IMR-90 (cell line): Measurements from ENCODE around the gene MAZ. TPM values are rescaled to one million over a fixed set of nuclear protein-coding genes. Genes with fewer than 3 reads are reported as not detected.

Experiments
- ATAC-seq: fragments of 200-7000 bp; cut with Tn5 transposase; 2 replicates; pipeline ENCODE4 v1.9.1; 2020; ENCODE audit warnings: low read depth, mild to moderate bottlenecking, moderate library complexity
- BruUV-seq: library from RNA; stranded (reverse); fragments of 400-500 nt; replicated peaks from 2 replicates; lab custom pipeline; 2021; lab: Mats Ljungman, UMichigan
- CTCF ChIA-PET: fragments of 300-600 bp; formaldehyde crosslinking; extraction: SDS; loops from one replicate; lab custom pipeline; 2021; ENCODE audit warnings: antibody characterized with exemption; lab: Yijun Ruan, JAX
- POLR2A ChIA-PET: fragments of 300-600 bp; sonication (Branson Sonifier 250); formaldehyde crosslinking; loops from one replicate; lab custom pipeline; 2022; ENCODE audit warnings: antibody characterized with exemption; ENCODE audit not compliant: unreplicated experiment; lab: Charles Lee
- DNase-seq: peaks from one replicate; pipeline ENCODE4 v3.0.0; 2013
- H2AFZ ChIP-seq: replicated peaks from 2 replicates; pipeline ENCODE3; 2013; ENCODE audit warnings: low read length, mild to moderate bottlenecking; ENCODE audit not compliant: poor library complexity
- H2AK5ac ChIP-seq: 2 replicates; pipeline ENCODE4 v1.6.1; 2013; ENCODE audit warnings: low read depth, low read length, inconsistent platforms
- H2AK9ac ChIP-seq: replicated peaks from 2 replicates; pipeline ENCODE3; 2013; ENCODE audit warnings: mild to moderate bottlenecking, low read depth, low read length, moderate library complexity; ENCODE audit not compliant: poor library complexity
- H2BK120ac ChIP-seq: 2 replicates; pipeline ENCODE4 v1.6.1; 2013; ENCODE audit warnings: low read depth, low read length, inconsistent platforms
- H2BK15ac ChIP-seq: 3 replicates; pipeline ENCODE4 v1.6.1; 2013; ENCODE audit warnings: low read depth, low read length, inconsistent platforms
- H2BK20ac ChIP-seq: 2 replicates; pipeline ENCODE4 v1.6.1; 2013; ENCODE audit warnings: low read depth, mild to moderate bottlenecking, inconsistent platforms, low read length, moderate library complexity
- H2BK5ac ChIP-seq: 2 replicates; pipeline ENCODE4 v1.6.1; 2013; ENCODE audit warnings: mild to moderate bottlenecking, low read depth, low read length, inconsistent platforms; ENCODE audit not compliant: poor library complexity, severe bottlenecking
- H3K14ac ChIP-seq: replicated peaks from 2 replicates; pipeline ENCODE4 v1.6.1; 2013; ENCODE audit warnings: low read depth, low read length, inconsistent platforms
- H3K18ac ChIP-seq: 2 replicates; pipeline ENCODE4 v1.6.1; 2013; ENCODE audit warnings: low read depth, low read length, control low read depth
- H3K23ac ChIP-seq: 2 replicates; pipeline ENCODE4 v1.6.1; 2013; ENCODE audit warnings: low read depth, low read length, inconsistent platforms
- H3K27ac ChIP-seq: 2 replicates; pipeline ENCODE4 v1.5.1; 2013; ENCODE audit warnings: mild to moderate bottlenecking, control low read depth, low read length; ENCODE audit not compliant: insufficient read depth
- H3K27me3 ChIP-seq: 2 replicates; pipeline ENCODE4 v1.6.1; 2013; ENCODE audit warnings: low read length; ENCODE audit not compliant: control insufficient read depth, insufficient read depth
- H3K36me3 ChIP-seq: 2 replicates; pipeline ENCODE4 v1.6.1; 2013; ENCODE audit warnings: low read length, mixed read lengths; ENCODE audit not compliant: control insufficient read depth, insufficient read depth
- H3K4ac ChIP-seq: 2 replicates; pipeline ENCODE4 v1.6.1; 2013; ENCODE audit warnings: low read depth, low read length, inconsistent platforms
- H3K4me1 ChIP-seq: 2 replicates; pipeline ENCODE4 v1.6.1; 2013; ENCODE audit warnings: low read length, mixed read lengths; ENCODE audit not compliant: control insufficient read depth, insufficient read depth
- H3K4me2 ChIP-seq: 2 replicates; pipeline ENCODE4 v1.6.1; 2013; ENCODE audit warnings: low read depth, mild to moderate bottlenecking, control low read depth, low read length, moderate library complexity
- H3K4me3 ChIP-seq: 2 replicates; pipeline ENCODE4 v1.5.1; 2013; ENCODE audit warnings: low read depth, mild to moderate bottlenecking, control low read depth, low read length, moderate library complexity; ENCODE audit not compliant: insufficient read depth
- H3K56ac ChIP-seq: 2 replicates; pipeline ENCODE4 v1.6.1; 2013; ENCODE audit warnings: low read length, inconsistent platforms; ENCODE audit not compliant: insufficient read depth; ENCODE audit errors: extremely low read depth
- H3K79me1 ChIP-seq, 2 experiments: 2 replicates each; pipeline ENCODE4 v1.6.1; 2013; ENCODE audit warnings: low read length in 2 of 2, inconsistent platforms in 1 of 2, low read depth in 1 of 2
- H3K9ac ChIP-seq: 2 replicates; pipeline ENCODE4 v1.6.1; 2013; ENCODE audit warnings: low read depth, low read length, control low read depth
- H3K9me1 ChIP-seq: 2 replicates; pipeline ENCODE4 v1.6.1; 2013; ENCODE audit warnings: low read length, inconsistent platforms; ENCODE audit not compliant: insufficient read depth
- H3K9me3 ChIP-seq: 2 replicates; pipeline ENCODE4 v1.6.1; 2013; ENCODE audit warnings: low read length; ENCODE audit not compliant: control insufficient read depth, insufficient read depth
- H4K20me1 ChIP-seq: 2 replicates; pipeline ENCODE4 v1.6.1; 2013; ENCODE audit warnings: low read length, inconsistent platforms; ENCODE audit not compliant: insufficient read depth
- H4K5ac ChIP-seq: 2 replicates; pipeline ENCODE4 v1.6.1; 2013; ENCODE audit warnings: mild to moderate bottlenecking, low read depth, low read length, control low read depth
- H4K8ac ChIP-seq, 2 experiments: 2 replicates each; pipeline ENCODE4 v1.6.1; 2013; ENCODE audit warnings: low read depth in 2 of 2, low read length in 2 of 2, control low read depth in 1 of 2, inconsistent platforms in 1 of 2
- H4K91ac ChIP-seq: 2 replicates; pipeline ENCODE4 v1.6.1; 2013; ENCODE audit warnings: low read depth, low read length, inconsistent platforms; ENCODE audit not compliant: insufficient read depth
- BHLHE40 ChIP-seq: fragments of 150-350 bp; IDR thresholded peaks from 2 replicates; pipeline ENCODE4 v1.6.1; 2016; ENCODE audit warnings: mild to moderate bottlenecking, low read depth, low read length
- ELK1 ChIP-seq: fragments of 150-350 bp; IDR thresholded peaks from 2 replicates; pipeline ENCODE4 v1.6.1; 2016; ENCODE audit warnings: low read depth, mild to moderate bottlenecking, low read length, moderate library complexity, borderline replicate concordance
- FOS ChIP-seq: fragments of 150-350 bp; IDR thresholded peaks from 2 replicates; pipeline ENCODE4 v1.6.1; 2016; ENCODE audit warnings: low read depth, low read length
- MXI1 ChIP-seq: IDR thresholded peaks from 2 replicates; pipeline ENCODE4 v1.6.1; 2012; ENCODE audit warnings: low read depth, mild to moderate bottlenecking, low read length, moderate library complexity, borderline replicate concordance
- POLR2A ChIP-seq: IDR thresholded peaks from 2 replicates; pipeline ENCODE4 v1.6.1; 2012; ENCODE audit warnings: mild to moderate bottlenecking, low read depth, low read length
- SMC3 ChIP-seq: fragments of 150-350 bp; IDR thresholded peaks from 2 replicates; pipeline ENCODE4 v1.6.1; 2016; ENCODE audit warnings: low read depth, mild to moderate bottlenecking, antibody characterized with exemption, low read length, moderate library complexity
- WGBS, 2 experiments: methylation state at CpG; one replicate each; pipeline versions ENCODE4 v1.1.5 to v1.1.7; 2013; ENCODE audit warnings: missing lambda C conversion rate in 2 of 2; ENCODE audit not compliant: insufficient read length in 1 of 2; ENCODE audit errors: extremely low coverage in 2 of 2; 5-methylcytosine and 5-hydroxymethylcytosine counted together
- dilution Hi-C: fragments of 300-500 bp; cut with HindIII; formaldehyde crosslinking; loops from one replicate; pipeline ENCODE4 v1.14.3; 2018; ENCODE audit warnings: low sequenced_read_pairs; ENCODE audit not compliant: unreplicated experiment
- in situ Hi-C: fragments of 300-500 bp; cut with MboI; formaldehyde crosslinking; loops from 3 replicates; pipeline ENCODE4 v1.14.3; 2019; ENCODE audit warnings: low sequenced_read_pairs, inconsistent platforms, mixed read lengths
- intact Hi-C: fragments of 100-400 bp; cut with micrococcal nuclease; formaldehyde crosslinking; loops from 2 replicates; pipeline ENCODE4 v1.10.0; 2022
- polyA plus RNA-seq, 3 experiments: library from polyadenylated mRNA; depleted of rRNA; stranded (reverse); fragments of >200 nt; gene quantifications; 2 replicates each; pipeline ENCODE4 v1.2.3, GENCODE V29; 2012; ENCODE audit warnings: low replicate concordance in 1 of 3
- total RNA-seq: library from RNA; depleted of rRNA; stranded (reverse); fragments of >200 nt; gene quantifications from 2 replicates; pipeline ENCODE4 v1.2.3, GENCODE V29; 2012

MAZ gene
- total and polyA plus RNA-seq, 2 of the 4 experiments (the other 2 are of a cell fraction): 113 to 138 TPM

- no peak for TF ChIP-seq MXI1
- TF ChIP-seq ELK1: no peak
- no peak for TF ChIP-seq POLR2A
- no peak for TF ChIP-seq BHLHE40
- 0 out of 2 replicates have a peak, but pooled peaks have one; percentile 34 for TF ChIP-seq FOS
- no peak for TF ChIP-seq SMC3
- dilution Hi-C loops: no loop called here
- peak overlapping the region; percentile 99 for H3K14ac ChIP-seq
- peak overlapping the region; percentile 92 for H4K91ac ChIP-seq
- peak overlapping the region; percentile 65; the same call in 1 of the 2 replicates for H2BK20ac ChIP-seq
- ChIA-PET CTCF (interaction anchor here (0.6 to 1.8 kb wide), 2 partner anchors 27 to 594 kb away, joined by 3 to 7 read pairs; no protein-coding TSS in a partner anchor), POLR2A (interaction anchor here (0.6 kb wide), 1 partner anchor 8 kb away, joined by 4 read pairs; no protein-coding TSS in a partner anchor)
- H3K23ac ChIP-seq: peak overlapping the region; percentile 94
- H3K9me1 ChIP-seq: peaks cover 21% of the 10 kb centered on the region
- peak overlapping the region; percentile 86 for H2BK5ac ChIP-seq
- H3K4ac ChIP-seq: peak overlapping the region; percentile 93
- H3K9ac ChIP-seq: peak overlapping the region; percentile 88
- peak overlapping the region; percentile 94 for H3K56ac ChIP-seq
- H3K79me1 ChIP-seq: peaks cover 25 to 70% of the 10 kb centered on the region in 2 experiments; a peak in 3 of 4 replicates
- peaks cover 6% of the 10 kb centered on the region for H3K36me3 ChIP-seq
- H3K4me1 ChIP-seq: peaks cover 31% of the 10 kb centered on the region
- H4K20me1 ChIP-seq: peaks cover 12% of the 10 kb centered on the region
- peak overlapping the region; percentile 100 for H2AK9ac ChIP-seq
- H2AFZ ChIP-seq: no peak overlapping the region
- peak overlapping the region; percentile 52; the same call in 2 of the 3 replicates for H2BK15ac ChIP-seq
- H3K4me3 ChIP-seq: peak overlapping the region; percentile 85
- no peaks in the 10 kb centered on the region for H3K27me3 ChIP-seq
- peak overlapping the region; percentile 68 to 95 for H4K8ac ChIP-seq
- H3K18ac ChIP-seq: peak overlapping the region; percentile 57
- in situ Hi-C loops: no loop called here
- peak overlapping the region; percentile 88 for H4K5ac ChIP-seq
- H3K27ac ChIP-seq: peak overlapping the region; percentile 88
- peak overlapping the region; percentile 97 for H2AK5ac ChIP-seq
- H3K9me3 ChIP-seq: no peaks in the 10 kb centered on the region
- DNase-seq: peak; percentile 79
- H3K4me2 ChIP-seq: peak overlapping the region; percentile 90
- peak; percentile 22 for ATAC-seq
- intact Hi-C loops: loop anchor here (5.0 kb wide), 1 partner anchor 41 kb away; the partner anchor contains the start of gene CDIPT
- no CpG with 5 or more reads among the region's 7 CpGs for WGBS, 2 experiments
- peak overlapping the region; percentile 76 for H2BK120ac ChIP-seq
- BruUV-seq: no TSS peak
These were observed 15.3 kb downstream of the MAZ start for GRCh38 chr16:29821643-29822115.
